GM20431 (cell line): ENCODE data around the gene ETS2.
"Not testable (repeated sequence)": the region's sequence is repeated elsewhere in the genome, so short reads cannot be mapped to it uniquely, and the experiment has no call there.

ENCODE experiments used
- in situ Hi-C: fragments of 300-500 bp; cut with MseI, MboI; formaldehyde crosslinking; loops from one replicate; pipeline ENCODE4 v1.15.0; 2020; ENCODE audit warnings: low sequenced_read_pairs; ENCODE audit not compliant: unreplicated experiment

The ETS2 gene

GRCh38 chr21:38831526-38832467 is 26.1 kb downstream of the ETS2 start:
- in situ Hi-C loops, result no loop called here

GRCh38 chr21:38832664-38833063 is 26.9 kb downstream of the ETS2 start:
- in situ Hi-C loops, result no loop called here

- in situ Hi-C loops, result no loop called here
Observed at GRCh38 chr21:38833117-38833516, 27.4 kb downstream of the ETS2 start.

GRCh38 chr21:38834725-38835124 is 29.0 kb downstream of the ETS2 start:
- in situ Hi-C loops, result no loop called here

- in situ Hi-C loops, result no loop called here
Observed at GRCh38 chr21:38837806-38838461, 32.2 kb downstream of the ETS2 start.

- in situ Hi-C loops, result no loop called here
Observed at GRCh38 chr21:38838598-38839327, 33.0 kb downstream of the ETS2 start.

GRCh38 chr21:38839328-38840286 is 33.9 kb downstream of the ETS2 start:
- in situ Hi-C loops, result no loop called here

GRCh38 chr21:38840456-38841300 is 34.9 kb downstream of the ETS2 start:
- in situ Hi-C loops, result no loop called here

GRCh38 chr21:38841472-38841871 is 35.7 kb downstream of the ETS2 start:
- in situ Hi-C loops, result no loop called here

- in situ Hi-C loops, result no loop called here
Observed at GRCh38 chr21:38842079-38842478, 36.4 kb downstream of the ETS2 start.

GRCh38 chr21:38843379-38843778 is 37.6 kb downstream of the ETS2 start:
- in situ Hi-C loops, result no loop called here

GRCh38 chr21:38843806-38844503 is 38.2 kb downstream of the ETS2 start:
- in situ Hi-C loops, result no loop called here

GRCh38 chr21:38845374-38845773 is 39.6 kb downstream of the ETS2 start:
- in situ Hi-C loops, result not testable (repeated sequence)

- in situ Hi-C loops, result no loop called here
Observed at GRCh38 chr21:38847556-38847955, 41.8 kb downstream of the ETS2 start.

GRCh38 chr21:38848187-38848609 is 42.5 kb downstream of the ETS2 start:
- in situ Hi-C loops, result no loop called here

- in situ Hi-C loops, result no loop called here
Observed at GRCh38 chr21:38849776-38850175, 44.0 kb downstream of the ETS2 start.

GRCh38 chr21:38850277-38850951 is 44.7 kb downstream of the ETS2 start:
- in situ Hi-C loops, result no loop called here

- in situ Hi-C loops, result no loop called here
Observed at GRCh38 chr21:38851101-38851500, 45.4 kb downstream of the ETS2 start.
